Fibroblast of lung (primary cell): ENCODE data around the gene CHRM3. TPM values are rescaled to one million over a fixed set of nuclear protein-coding genes. Genes with fewer than 3 reads are reported as not detected.

Experiments used
- DNase-seq, 2 donors: peaks; one replicate each; pipeline versions ENCODE4 v3.0.0 to v3.0.0-alpha.2; 2010; ENCODE audit warnings: low read depth in 2 of 2
- H2AFZ ChIP-seq: 2 replicates; pipeline ENCODE4 v1.5.1; 2012; ENCODE audit warnings: low read length, control low read depth, inconsistent platforms
- H3K27ac ChIP-seq: 2 replicates; pipeline ENCODE4 v1.5.1; 2011; ENCODE audit warnings: low read length, control low read depth; ENCODE audit not compliant: insufficient read depth
- H3K27me3 ChIP-seq: 2 replicates; pipeline ENCODE4 v1.5.1; 2011; ENCODE audit warnings: mild to moderate bottlenecking, low read length; ENCODE audit not compliant: control insufficient read depth, insufficient read depth
- H3K36me3 ChIP-seq: 2 replicates; pipeline ENCODE4 v1.5.1; 2011; ENCODE audit warnings: low read length; ENCODE audit not compliant: control insufficient read depth, insufficient read depth
- H3K4me1 ChIP-seq: 2 replicates; pipeline ENCODE4 v1.5.1; 2011; ENCODE audit warnings: low read length; ENCODE audit not compliant: control insufficient read depth, insufficient read depth; ENCODE audit errors: extremely low read depth
- H3K4me2 ChIP-seq: 2 replicates; pipeline ENCODE4 v1.5.1; 2011; ENCODE audit warnings: low read length, control low read depth; ENCODE audit not compliant: insufficient read depth; ENCODE audit errors: extremely low read depth
- H3K4me3 ChIP-seq, 4 experiments: fragments of 200-600 bp in 1 of 4; sonication (generic) in 1 of 4; replicated peaks in 1 of 4; 2 replicates each; pipeline ENCODE4 v1.5.1; 2011 to 2016; ENCODE audit warnings: low read length in 4 of 4, low read depth in 3 of 4, mild to moderate bottlenecking in 3 of 4, control low read depth in 2 of 4, inconsistent platforms in 1 of 4, mixed read lengths in 1 of 4; ENCODE audit not compliant: insufficient read depth in 1 of 4; ENCODE audit errors: control extremely low read depth in 1 of 4
- H3K79me2 ChIP-seq: 2 replicates; pipeline ENCODE4 v1.5.1; 2012; ENCODE audit warnings: mild to moderate bottlenecking, low read length, inconsistent platforms; ENCODE audit not compliant: control insufficient read depth, insufficient read depth
- H3K9ac ChIP-seq: 2 replicates; pipeline ENCODE4 v1.5.1; 2011; ENCODE audit warnings: mild to moderate bottlenecking, low read length, control low read depth; ENCODE audit not compliant: insufficient read depth
- H3K9me3 ChIP-seq: 2 replicates; pipeline ENCODE4 v1.5.1; 2012; ENCODE audit warnings: low read depth, low read length; ENCODE audit not compliant: control insufficient read depth, insufficient read depth
- H4K20me1 ChIP-seq: 2 replicates; pipeline ENCODE4 v1.5.1; 2011; ENCODE audit warnings: low read length; ENCODE audit not compliant: control insufficient read depth, insufficient read depth; ENCODE audit errors: extremely low read depth
- CTCF ChIP-seq, 2 donors: IDR thresholded peaks in 1 of 2; conservative IDR thresholded peaks in 1 of 2; 1 replicate in 1 of 2; 2 replicates in 1 of 2; pipeline ENCODE4 v1.5.1; 2011 to 2012; ENCODE audit warnings: low read length in 2 of 2, control low read depth in 1 of 2, inconsistent platforms in 1 of 2, low read depth in 1 of 2, mild to moderate bottlenecking in 1 of 2
- EZH2 ChIP-seq: IDR thresholded peaks from 2 replicates; pipeline ENCODE4 v1.5.1; 2012; ENCODE audit warnings: low read length, control low read depth, mild to moderate bottlenecking; ENCODE audit errors: missing control alignments
- polyA minus RNA-seq: library from RNA; depleted of rRNA, polyadenylated mRNA; stranded (reverse); fragments of >200 nt; gene quantifications from 2 replicates; pipeline ENCODE4 v1.2.3, GENCODE V29; 2011; ENCODE audit warnings: low replicate concordance
- polyA plus RNA-seq, 2 donors: library from polyadenylated mRNA; depleted of rRNA in 1 of 2; stranded (reverse) in 1 of 2; unstranded in 1 of 2; fragments of >200 nt; gene quantifications; 2 replicates each; pipeline ENCODE4 v1.2.1, GENCODE V29; 2011 to 2012; ENCODE audit warnings: missing spikeins in 1 of 2
- total RNA-seq: library from RNA; depleted of rRNA; stranded (reverse); fragments of >200 nt; gene quantifications from 2 replicates; pipeline ENCODE4 v1.2.1, GENCODE V29; 2014

Gene CHRM3
- total RNA-seq (under 0.01 TPM in 1 of 2 replicates, not detected in the other), polyA plus RNA-seq (0.02 TPM in 1 of 2 replicates, not detected in the other), polyA minus RNA-seq (not detected in 2 replicates)
- 0.20 TPM in 1 of 2 replicates, not detected in the other for polyA plus RNA-seq (2012)

GRCh38 chr1:239386453-239387303 is at the start of gene CHRM3:
Gene CHRM3 (plus strand): TSS chr1:239386568. CDS start chr1:239907452, 520,884 bp downstream.
- TF ChIP-seq EZH2 (no peak), CTCF (conservative IDR thresholded peaks at IDR 0.05 in 1 of 2, IDR thresholded peaks at IDR 0.05 in 1 of 2; ENCODE audit: low read depth in 1 of 2, low read length in 2 of 2) (no peak)
- Histone ChIP-seq H3K9ac (no peak within 1 kb of the TSS), H3K27me3 (no peaks in the 10 kb centered on the region), H2AFZ (no peak within 1 kb of the TSS), H4K20me1 (no peaks in the 10 kb centered on the region), H3K4me2 (no peak within 1 kb of the TSS), H3K4me1 (no peaks in the 10 kb centered on the region), H3K79me2 (no peaks in the 10 kb centered on the region), H3K36me3 (no peaks in the 10 kb centered on the region), H3K9me3 (no peaks in the 10 kb centered on the region), H3K27ac (no peak within 1 kb of the TSS), H3K4me3 (peak within 1 kb of the TSS in 1 of 4 experiments; percentile 8)
- DNase-seq, result peak in 1 of 2 donors; percentile 74

- no peak overlapping the region for H2AFZ ChIP-seq
- H3K27me3 ChIP-seq, result no peaks in the 10 kb centered on the region
- no peaks in the 10 kb centered on the region for H3K4me1 ChIP-seq
- no peaks in the 10 kb centered on the region for H4K20me1 ChIP-seq
- H3K9me3 ChIP-seq, result no peaks in the 10 kb centered on the region
- no peak overlapping the region for H3K9ac ChIP-seq
- H3K27ac ChIP-seq, result no peak overlapping the region
- TF ChIP-seq CTCF (conservative IDR thresholded peaks at IDR 0.05 in 1 of 2, IDR thresholded peaks at IDR 0.05 in 1 of 2; ENCODE audit: low read depth in 1 of 2, low read length in 2 of 2) (no peak), EZH2 (no peak)
- no peaks in the 10 kb centered on the region for H3K36me3 ChIP-seq
- no peak overlapping the region for H3K4me3 ChIP-seq
- no peaks in the 10 kb centered on the region for H3K79me2 ChIP-seq
- no peak overlapping the region for H3K4me2 ChIP-seq
- no peak for DNase-seq
Observed at GRCh38 chr1:239337799-239338430, 48.5 kb upstream of the CHRM3 start.

GRCh38 chr1:239347776-239348175 is 38.6 kb upstream of the CHRM3 start:
- H3K27ac ChIP-seq, result no peak overlapping the region
- H3K4me2 ChIP-seq, result no peak overlapping the region
- no peaks in the 10 kb centered on the region for H3K36me3 ChIP-seq
- no peak overlapping the region for H2AFZ ChIP-seq
- H3K4me3 ChIP-seq, result no peak overlapping the region
- no peaks in the 10 kb centered on the region for H3K4me1 ChIP-seq
- H3K27me3 ChIP-seq, result no peaks in the 10 kb centered on the region
- TF ChIP-seq CTCF (conservative IDR thresholded peaks at IDR 0.05 in 1 of 2, IDR thresholded peaks at IDR 0.05 in 1 of 2; ENCODE audit: low read depth in 1 of 2, low read length in 2 of 2) (no peak), EZH2 (no peak)
- DNase-seq, result peak in 1 of 2 donors; percentile 55
- no peak overlapping the region for H3K9ac ChIP-seq
- no peaks in the 10 kb centered on the region for H3K9me3 ChIP-seq
- H3K79me2 ChIP-seq, result no peaks in the 10 kb centered on the region
- no peaks in the 10 kb centered on the region for H4K20me1 ChIP-seq
